Stimulated activated CD4-positive, alpha-beta T cell treated with anti-CD3 and anti-CD28 coated beads, Interleukin-12 subunit alpha, Interleukin-12 subunit beta, amount 100 ng/mL, for 4 hours (primary cell): ENCODE measurements around the gene SQOR.
A peak's percentile ranks its signal among the peaks of the same experiment; 100 is the strongest.

Source experiments
- DNase-seq: peaks from one replicate; pipeline ENCODE4 v3.0.0-alpha.2; 2020

The SQOR gene

DNA sequence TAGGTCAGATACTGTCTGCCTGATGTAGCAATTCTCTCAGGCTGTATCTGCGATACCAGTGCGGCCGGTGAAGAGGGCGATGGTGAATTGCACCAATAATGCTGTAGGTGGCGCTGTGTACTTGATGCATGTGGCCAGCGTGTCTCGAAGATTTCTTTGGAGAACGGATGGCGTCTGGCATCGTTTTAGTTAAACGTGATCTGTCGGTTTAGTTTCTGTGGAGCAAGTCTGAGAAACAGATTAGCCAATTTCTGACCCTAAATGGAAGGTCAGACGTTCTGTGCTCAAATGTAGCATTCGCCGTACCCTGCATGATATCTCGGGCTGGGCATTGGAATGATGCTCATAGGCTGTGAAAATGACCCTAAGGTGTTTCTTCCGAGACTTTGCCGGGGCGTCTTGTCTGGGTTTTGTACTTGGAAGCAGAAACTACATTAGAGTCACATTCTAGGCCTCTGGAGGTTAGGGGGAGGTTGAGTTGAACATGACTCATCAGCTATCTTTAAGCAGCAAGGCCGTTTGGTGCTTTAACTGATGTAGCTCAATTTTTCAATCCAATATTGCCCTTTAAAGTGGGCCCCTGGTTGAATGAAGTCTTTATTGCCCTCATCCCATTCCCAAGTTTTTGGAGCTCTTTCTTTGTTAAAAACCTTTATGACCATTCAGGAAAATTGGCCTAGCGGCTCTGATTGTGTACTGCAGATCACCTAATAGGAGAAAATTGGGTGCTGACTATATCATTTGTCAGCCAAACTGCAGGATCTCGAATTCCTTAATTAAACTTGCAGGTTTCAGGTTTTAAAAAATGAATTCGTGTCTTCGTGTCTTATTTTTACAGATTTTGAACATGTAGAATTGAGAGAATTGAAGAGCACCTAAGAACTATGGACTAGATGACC lies 80.0 kb downstream of the SQOR start:
- peak; percentile 18 for DNase-seq

DNA sequence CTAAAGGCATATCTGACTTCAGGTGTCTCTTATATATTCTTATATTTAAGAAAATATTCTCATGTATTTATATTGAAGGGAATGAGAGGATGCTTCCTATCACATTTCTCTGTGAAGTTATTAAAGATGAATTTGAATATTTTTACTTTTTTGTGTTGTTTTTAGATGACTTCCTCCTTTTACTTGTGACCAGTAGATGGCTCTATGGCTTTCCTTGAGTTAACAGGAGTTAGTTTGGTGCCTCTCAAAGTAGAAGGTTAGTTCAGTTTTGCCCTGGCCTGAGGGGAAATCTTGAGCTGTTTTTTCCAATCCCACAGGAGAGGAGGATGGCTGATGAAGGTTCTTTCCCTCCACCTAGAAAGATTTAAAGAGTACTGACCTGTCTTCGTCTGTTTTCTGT lies 80.7 kb downstream of the SQOR start:
- no peak for DNase-seq

DNA sequence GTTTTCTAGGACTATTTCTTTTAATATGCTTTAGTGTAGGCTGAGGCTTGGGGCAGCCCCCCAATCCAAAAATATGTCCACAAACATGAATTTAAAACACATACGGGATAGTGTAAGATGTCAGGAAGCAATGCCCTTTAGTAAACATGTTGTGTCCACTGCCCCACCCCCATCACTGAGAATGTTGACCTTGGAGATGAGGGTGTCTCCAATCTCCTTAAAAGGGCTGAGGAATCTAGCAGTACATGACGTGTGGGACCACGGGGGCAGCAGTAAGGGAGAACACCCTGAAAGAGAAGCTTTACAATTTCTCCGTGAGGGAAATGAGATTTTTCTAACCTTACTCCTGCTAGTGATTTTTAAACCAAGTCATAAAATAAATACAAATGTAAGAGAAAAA lies 84.7 kb downstream of the SQOR start:
- DNase-seq: no peak

DNA sequence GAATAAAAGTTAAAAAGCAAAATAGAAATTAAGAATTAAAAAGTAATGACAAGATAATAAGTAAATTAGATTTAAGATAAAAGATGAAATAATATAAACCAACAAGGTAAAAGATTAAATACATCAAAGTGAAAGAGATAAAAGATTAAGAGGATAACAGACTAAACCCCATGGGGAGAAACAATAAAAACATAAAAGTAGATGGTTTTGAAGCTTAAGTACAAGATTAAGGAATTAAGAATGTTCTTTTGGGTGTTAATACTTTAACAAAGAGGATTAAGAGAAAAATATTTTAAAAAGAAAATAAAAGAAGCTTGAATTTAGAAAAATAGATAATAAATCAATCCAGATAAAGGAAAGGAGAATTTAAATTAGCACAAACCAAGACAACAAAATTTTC lies 85.4 kb downstream of the SQOR start:
- no peak for DNase-seq

DNA sequence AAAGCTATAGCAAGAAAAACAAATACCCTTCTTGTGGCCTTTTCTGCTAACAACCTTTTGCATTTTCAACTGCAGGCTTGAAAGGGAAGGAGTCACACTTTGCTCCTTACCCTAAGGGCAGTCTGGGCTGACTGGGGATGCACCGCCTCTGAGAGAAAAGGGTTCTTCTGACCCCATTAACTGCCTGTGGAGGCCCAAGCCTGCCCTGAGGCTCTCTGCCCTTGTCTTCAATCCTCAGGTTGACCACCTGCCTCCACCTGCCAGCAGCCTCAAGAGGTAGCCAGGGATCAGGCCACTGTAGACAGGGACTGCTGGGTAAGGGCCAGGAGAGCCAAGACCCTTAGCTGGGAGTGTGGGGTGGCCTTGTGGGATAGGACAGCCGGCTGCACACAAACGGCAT lies 93.8 kb downstream of the SQOR start:
- no peak for DNase-seq

DNA sequence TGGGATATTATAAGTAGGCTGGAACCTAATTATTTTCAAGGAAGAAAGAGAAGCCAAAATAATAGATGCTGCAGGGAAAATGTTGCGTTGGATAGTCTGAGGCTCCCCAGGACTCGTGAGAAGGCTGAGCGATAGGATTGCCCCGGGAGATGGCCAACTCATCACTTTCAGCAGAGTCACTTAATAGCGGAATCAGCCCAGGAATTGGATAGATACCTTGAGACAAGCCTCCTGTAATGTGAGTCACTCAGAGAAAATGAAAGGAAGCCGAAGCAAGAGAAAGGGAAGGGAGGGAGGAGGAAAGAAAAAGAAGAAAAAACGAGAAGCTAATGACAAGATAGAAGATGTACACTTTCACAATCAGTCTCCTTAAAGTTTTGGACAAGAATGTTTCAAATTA lies 94.3 kb downstream of the SQOR start:
- DNase-seq: no peak

DNA sequence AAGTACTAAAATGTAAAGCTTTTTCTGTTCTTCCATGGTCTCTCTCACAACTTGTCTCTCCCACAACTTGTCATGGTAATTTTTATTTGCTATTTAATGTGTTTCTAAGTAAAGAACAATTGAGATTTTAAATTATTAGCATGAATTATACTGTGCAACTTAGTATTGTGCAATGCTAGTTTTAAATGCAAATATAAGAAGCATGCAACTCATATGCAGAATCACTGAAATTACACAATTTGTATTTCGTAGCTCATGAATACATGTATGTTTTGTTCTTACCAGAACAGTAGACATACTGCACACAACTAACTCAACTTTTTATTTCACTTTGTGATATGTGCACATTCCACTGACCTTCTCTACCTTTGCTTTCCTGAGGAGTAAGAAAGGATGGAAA lies 96.5 kb downstream of the SQOR start:
- DNase-seq: no peak

DNA sequence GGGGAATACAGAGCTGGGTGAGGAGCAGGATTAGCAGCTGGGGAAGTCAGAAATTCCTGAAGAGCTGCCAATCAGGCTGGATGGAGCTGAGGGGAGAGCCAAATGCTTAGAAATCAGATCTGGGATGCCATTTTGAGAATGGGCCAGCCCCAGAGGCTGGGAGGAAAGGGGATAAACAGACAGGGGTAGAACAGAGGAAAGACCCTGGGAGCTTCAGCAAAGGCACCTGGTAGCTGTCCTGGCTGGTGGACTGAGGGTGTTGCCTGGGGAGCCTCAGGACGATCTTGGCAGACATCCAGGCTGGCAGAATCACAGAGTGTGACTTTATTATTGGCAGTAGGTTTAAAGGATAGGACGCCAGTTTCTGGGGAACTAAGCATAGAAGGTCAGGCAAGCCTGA lies 97.8 kb downstream of the SQOR start:
- no peak for DNase-seq

DNA sequence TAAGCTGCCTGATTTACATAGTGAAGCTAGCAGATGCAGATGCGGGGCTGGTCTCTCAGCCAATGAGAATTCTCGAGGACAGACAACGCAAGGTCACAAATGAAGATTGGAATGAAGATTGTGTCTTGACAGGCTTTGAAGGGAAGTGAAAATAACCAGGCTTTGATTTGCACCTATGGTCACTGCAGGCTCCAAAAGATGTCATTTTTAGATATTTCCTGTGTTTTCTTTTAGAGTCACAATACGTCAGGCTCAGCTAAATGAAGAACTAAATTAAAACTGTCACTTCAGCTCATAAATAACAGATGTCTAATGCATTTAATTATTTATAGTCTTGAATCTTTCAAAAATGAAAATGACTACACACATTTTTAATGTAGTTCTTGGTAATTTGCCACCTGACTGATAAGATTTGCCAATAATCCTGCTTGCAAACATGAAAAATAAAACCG lies 99.5 kb downstream of the SQOR start:
- DNase-seq: no peak
